ENCODE data around the gene HNRNPH3.

DNA sequence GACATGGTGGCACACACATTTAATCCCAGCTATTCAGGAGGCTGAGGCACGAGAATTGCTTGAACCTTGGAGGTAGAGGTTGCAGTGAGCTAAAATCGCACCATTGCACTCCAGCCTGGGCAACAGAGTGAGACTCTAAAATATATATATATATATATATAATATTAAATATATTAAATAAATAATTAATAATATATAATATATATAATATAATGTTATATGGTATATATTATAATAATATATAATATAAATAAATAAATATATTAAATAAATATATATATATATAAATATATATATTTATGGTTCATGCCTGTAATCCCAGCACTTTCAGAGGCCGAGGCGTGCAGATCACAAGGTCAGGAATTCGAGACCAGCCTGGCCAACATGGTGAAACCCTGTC, 34.7 kb downstream of the HNRNPH3 start:
- TF ChIP-seq, protein P1, sequence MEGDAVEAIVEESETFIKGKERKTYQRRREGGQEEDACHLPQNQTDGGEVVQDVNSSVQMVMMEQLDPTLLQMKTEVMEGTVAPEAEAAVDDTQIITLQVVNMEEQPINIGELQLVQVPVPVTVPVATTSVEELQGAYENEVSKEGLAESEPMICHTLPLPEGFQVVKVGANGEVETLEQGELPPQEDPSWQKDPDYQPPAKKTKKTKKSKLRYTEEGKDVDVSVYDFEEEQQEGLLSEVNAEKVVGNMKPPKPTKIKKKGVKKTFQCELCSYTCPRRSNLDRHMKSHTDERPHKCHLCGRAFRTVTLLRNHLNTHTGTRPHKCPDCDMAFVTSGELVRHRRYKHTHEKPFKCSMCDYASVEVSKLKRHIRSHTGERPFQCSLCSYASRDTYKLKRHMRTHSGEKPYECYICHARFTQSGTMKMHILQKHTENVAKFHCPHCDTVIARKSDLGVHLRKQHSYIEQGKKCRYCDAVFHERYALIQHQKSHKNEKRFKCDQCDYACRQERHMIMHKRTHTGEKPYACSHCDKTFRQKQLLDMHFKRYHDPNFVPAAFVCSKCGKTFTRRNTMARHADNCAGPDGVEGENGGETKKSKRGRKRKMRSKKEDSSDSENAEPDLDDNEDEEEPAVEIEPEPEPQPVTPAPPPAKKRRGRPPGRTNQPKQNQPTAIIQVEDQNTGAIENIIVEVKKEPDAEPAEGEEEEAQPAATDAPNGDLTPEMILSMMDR (IDR thresholded peaks at IDR 0.05 in 8 of 11, conservative IDR thresholded peaks at IDR 0.05 in 3 of 11): no peak
- TF ChIP-seq POLR2AphosphoS5 (IDR thresholded peaks at IDR 0.05): no peak
- TF ChIP-seq POLR2A (IDR thresholded peaks at IDR 0.05): no peak

Data from spleen (tissue), 7 donors.